GM12864 (cell line): ENCODE measurements around the gene CKS2.
"Not testable (repeated sequence)": the region's sequence is repeated elsewhere in the genome, so short reads cannot be mapped to it uniquely, and the experiment has no call there.

Source experiments
- DNase-seq: peaks from one replicate; pipeline ENCODE4 v3.0.0-alpha.2; 2011; ENCODE audit warnings: low read depth
- H3K4me3 ChIP-seq: 2 replicates; pipeline ENCODE4 v1.5.1; 2011; ENCODE audit warnings: mild to moderate bottlenecking, low read depth, low read length, control low read depth
- CTCF ChIP-seq: IDR thresholded peaks from 2 replicates; pipeline ENCODE4 v1.5.1; 2011; ENCODE audit warnings: low read depth, mild to moderate bottlenecking, moderate library complexity, low read length, control low read depth, inconsistent platforms; ENCODE audit errors: missing control alignments

CKS2 gene

DNA sequence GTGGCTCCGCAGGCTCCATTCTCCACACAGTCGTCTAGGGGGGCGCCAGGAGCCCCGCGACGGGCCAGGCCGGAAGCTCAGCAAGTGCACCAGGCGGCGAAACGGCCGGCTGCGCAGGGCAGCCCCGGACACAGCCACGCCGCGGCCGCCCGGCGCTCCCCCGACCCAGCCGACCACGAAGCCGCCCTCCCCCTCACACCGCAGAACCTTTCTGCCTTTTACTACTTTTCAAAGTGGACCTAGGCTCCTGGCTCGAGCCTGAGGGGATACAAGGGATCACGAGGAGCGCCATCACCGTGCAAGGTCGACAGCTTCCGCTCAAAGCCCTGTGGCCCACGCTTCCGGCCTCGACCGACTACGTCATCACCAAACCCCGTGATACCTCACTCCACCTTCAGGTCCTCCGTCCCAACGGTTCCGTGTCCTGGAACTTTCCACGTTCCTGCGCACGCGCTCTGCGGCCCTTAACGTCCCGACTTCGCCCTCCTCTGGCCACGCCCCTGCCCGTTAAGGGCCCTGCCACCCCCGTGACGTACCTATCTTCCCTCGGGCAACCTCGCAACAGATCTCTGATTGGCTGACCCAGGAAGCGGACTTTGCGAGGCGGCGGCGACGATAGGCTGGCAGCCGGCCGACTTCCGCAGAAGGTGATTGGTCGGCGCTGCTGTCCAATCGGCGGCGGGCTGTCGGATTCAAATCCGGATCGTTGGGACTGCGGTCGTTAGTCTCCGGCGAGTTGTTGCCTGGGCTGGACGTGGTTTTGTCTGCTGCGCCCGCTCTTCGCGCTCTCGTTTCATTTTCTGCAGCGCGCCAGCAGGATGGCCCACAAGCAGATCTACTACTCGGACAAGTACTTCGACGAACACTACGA is at the start of gene CKS2:
Gene CKS2, plus strand, starts transcription at position 721 of the 871 bp plus-strand sequence. Its CDS starts 98 bp downstream, at position 819.
- H3K4me3 ChIP-seq, result peak within 1 kb of the TSS; percentile 89
- TF ChIP-seq CTCF, result no peak
- DNase-seq, result peak; percentile 100

DNA sequence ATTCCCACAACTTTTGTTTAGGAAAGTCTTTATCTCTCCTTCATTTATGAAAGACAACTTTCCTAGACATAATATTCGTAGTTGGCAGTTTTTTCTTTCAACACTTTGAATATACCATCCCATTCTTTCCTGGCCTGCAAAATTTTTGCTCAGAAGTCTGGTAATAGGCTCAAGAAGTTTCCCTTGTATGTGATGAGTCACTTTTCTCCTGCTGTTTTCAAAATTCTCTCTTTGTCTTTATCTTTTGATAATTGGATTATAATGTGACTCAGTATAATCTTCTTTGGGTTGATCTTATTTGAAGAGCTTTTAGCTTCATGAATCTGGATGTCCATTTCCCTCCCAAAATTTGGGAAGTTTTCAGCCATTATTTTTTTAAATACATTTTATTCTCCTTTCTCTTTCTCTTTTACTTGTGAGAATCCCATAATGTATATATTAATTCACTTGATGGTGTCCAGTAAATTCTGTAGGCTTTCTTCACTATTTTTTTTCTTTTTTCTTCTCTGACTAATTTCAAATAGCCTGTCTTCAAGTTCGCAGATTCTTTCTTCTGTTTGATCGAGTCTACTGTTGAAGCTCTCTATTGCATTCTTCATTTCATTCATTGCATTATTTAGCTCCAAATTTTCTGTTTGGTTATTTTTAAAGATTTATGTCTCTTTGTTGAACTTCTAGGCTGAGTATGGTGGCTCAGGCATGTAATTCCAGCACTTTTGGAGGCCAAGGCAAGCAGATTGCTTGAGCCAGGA is 37.3 kb upstream of the CKS2 start:
- no peak overlapping the region for H3K4me3 ChIP-seq
- no peak for DNase-seq
- no peak for TF ChIP-seq CTCF

GRCh38 chr9:89274838-89275237 is 36.2 kb upstream of the CKS2 start:
- DNase-seq, result no peak
- no peak overlapping the region for H3K4me3 ChIP-seq
- TF ChIP-seq CTCF, result no peak

- DNase-seq, H3K4me3 ChIP-seq: not testable (repeated sequence)
Measured at GRCh38 chr9:89276040-89276439, 35.0 kb upstream of the CKS2 start.

DNA sequence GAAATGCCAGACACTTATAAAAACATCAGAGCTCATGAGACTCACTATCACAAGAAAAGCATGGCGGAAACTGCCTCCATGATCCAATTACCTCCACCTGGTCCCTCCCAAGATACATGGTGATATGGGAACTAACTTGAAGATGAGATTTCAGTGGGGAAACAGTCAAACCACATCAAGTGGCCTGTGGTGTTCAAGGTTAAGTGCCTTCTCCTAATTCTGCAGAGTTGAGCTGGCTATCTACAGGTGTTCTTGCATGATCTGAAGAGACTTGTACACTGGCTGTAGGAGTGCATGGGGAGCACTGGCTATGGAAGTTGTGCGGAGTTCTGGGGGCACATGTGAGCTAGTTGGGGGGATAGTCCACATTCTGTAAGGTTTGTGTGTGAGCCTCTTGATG is 34.0 kb upstream of the CKS2 start:
- no peak overlapping the region for H3K4me3 ChIP-seq
- DNase-seq, result no peak
- no peak for TF ChIP-seq CTCF

DNA sequence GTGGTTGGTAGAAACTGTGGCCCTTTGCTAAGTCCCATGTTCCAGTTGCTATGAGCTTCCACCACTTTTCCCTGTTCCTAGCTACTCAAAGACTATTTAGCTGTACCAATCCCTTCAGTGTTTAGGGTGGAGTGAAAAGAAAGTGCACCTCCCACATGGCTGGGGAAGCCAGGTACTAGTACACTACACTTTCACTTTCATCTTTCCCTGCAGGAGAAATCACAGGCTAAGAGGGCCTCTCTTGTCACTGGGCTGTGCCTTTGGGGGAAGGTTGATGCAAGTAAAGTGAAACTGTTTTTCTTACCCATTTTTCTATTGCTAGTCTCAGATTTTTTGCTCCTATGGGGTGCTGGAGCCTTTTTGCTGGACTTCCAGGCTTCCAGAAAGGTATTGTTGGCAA is 33.5 kb upstream of the CKS2 start:
- TF ChIP-seq CTCF, result no peak
- no peak overlapping the region for H3K4me3 ChIP-seq

DNA sequence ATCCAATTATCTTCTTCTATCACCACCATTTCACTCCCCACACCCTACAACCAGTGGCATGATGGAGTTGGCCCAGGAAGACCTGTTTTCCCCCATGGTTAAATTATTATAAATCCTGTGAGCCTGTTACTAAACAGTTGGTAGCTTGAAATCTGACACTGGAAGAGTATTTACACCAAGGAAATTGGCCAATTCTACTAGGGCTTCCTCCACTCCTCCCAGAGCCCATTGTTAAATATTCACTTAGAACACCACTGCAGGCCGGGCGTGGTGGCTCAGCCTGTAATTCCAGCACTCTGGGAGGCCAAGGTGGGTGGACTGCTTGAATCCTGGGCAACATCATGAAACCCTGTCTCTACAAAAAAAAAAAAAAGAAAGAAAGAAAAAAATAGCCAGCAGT is 32.4 kb upstream of the CKS2 start:
- no peak for TF ChIP-seq CTCF
- no peak for DNase-seq

More for the DNA sequence above, 33.5 kb upstream of the CKS2 start:
- DNase-seq, result no peak

More for the DNA sequence above, 32.4 kb upstream of the CKS2 start:
- H3K4me3 ChIP-seq, result no peak overlapping the region
